Lung (tissue), 12 donors: ENCODE results near the gene NYAP2. TPM values are rescaled to one million over a fixed set of nuclear protein-coding genes. Genes with fewer than 3 reads are reported as not detected.

ENCODE experiments used
- ATAC-seq: fragments of 200-7000 bp; cut with Tn5 transposase; one replicate; pipeline ENCODE4 v1.9.1; 2020; ENCODE audit warnings: moderate number of reproducible peaks; ENCODE audit not compliant: insufficient read depth, low FRiP score
- DNase-seq, 3 donors: peaks; one replicate each; pipeline ENCODE4 v3.0.0-alpha.2; 2013 to 2017
- H3K27ac ChIP-seq, 2 donors: one replicate each; pipeline ENCODE4 v1.5.1; 2013; ENCODE audit warnings: mild to moderate bottlenecking in 2 of 2, moderate library complexity in 2 of 2, control low read depth in 1 of 2, inconsistent platforms in 1 of 2, low read depth in 1 of 2, low read length in 1 of 2
- H3K27me3 ChIP-seq, 3 donors: one replicate each; pipeline ENCODE4 v1.5.1; 2013; ENCODE audit warnings: low read length in 2 of 3; ENCODE audit not compliant: control insufficient read depth in 3 of 3, insufficient read depth in 3 of 3
- H3K36me3 ChIP-seq, 4 donors: one replicate each; pipeline ENCODE4 v1.5.1; 2013; ENCODE audit warnings: low read length in 4 of 4, mild to moderate bottlenecking in 1 of 4, moderate library complexity in 1 of 4; ENCODE audit not compliant: control insufficient read depth in 4 of 4, insufficient read depth in 4 of 4
- H3K4me1 ChIP-seq, 5 donors: one replicate each; pipeline ENCODE4 v1.5.1; 2013; ENCODE audit warnings: low read length in 5 of 5, mild to moderate bottlenecking in 2 of 5, moderate library complexity in 1 of 5; ENCODE audit not compliant: control insufficient read depth in 5 of 5, insufficient read depth in 5 of 5
- H3K4me3 ChIP-seq: one replicate; pipeline ENCODE4 v1.5.1; 2013; ENCODE audit warnings: mild to moderate bottlenecking, control low read depth, moderate library complexity
- H3K9ac ChIP-seq, 2 donors: one replicate each; pipeline ENCODE4 v1.5.1; 2013; ENCODE audit warnings: low read length in 2 of 2, control low read depth in 1 of 2; ENCODE audit not compliant: insufficient read depth in 1 of 2
- H3K9me3 ChIP-seq, 4 donors: one replicate each; pipeline ENCODE4 v1.5.1; 2013; ENCODE audit warnings: low read length in 3 of 4, mild to moderate bottlenecking in 1 of 4, moderate library complexity in 1 of 4; ENCODE audit not compliant: control insufficient read depth in 4 of 4, insufficient read depth in 3 of 4
- CTCF ChIP-seq: IDR thresholded peaks from 2 replicates; pipeline ENCODE4 v1.5.1; 2012; ENCODE audit warnings: mild to moderate bottlenecking; ENCODE audit errors: control extremely low read depth, extremely low read depth
- WGBS, 2 donors: extraction: QIAGEN DNeasy Blood & Tissue Kit; methylation state at CpG; one replicate each; pipeline ENCODE4 v1.1.7; 2013; 5-methylcytosine and 5-hydroxymethylcytosine counted together
- polyA plus RNA-seq, 2 donors: library from polyadenylated mRNA; stranded (reverse); fragments of 200-250 nt; gene quantifications; one replicate each; pipeline ENCODE4 v1.2.1, GENCODE V29; 2013
- total RNA-seq, 2 donors: library from RNA; depleted of rRNA in 1 of 2; stranded (reverse); fragments of >200 nt in 1 of 2; gene quantifications; one replicate each; pipeline ENCODE4 v1.2.1, GENCODE V29; 2014 to 2021
- donor health status: control.
- donor health status: control.
- donor health status: Bipolar disorder and iron deficiency.
- donor health status: healthy.
- donor health status: DM: yes; HTN: yes; CAD: no.

The NYAP2 gene
- total and polyA plus RNA-seq, 4 donors = 0.20 to 1.6 (median 0.83) TPM

- Histone ChIP-seq H3K27ac (no peak overlapping the region), H3K4me3 (no peak overlapping the region), H3K4me1 (no peaks in the 10 kb centered on the region), H3K27me3 (no peaks in the 10 kb centered on the region), H3K36me3 (no peaks in the 10 kb centered on the region), H3K9me3 (no peaks in the 10 kb centered on the region), H3K9ac (no peak overlapping the region)
- 29 to 39% methylated on average over 7 of the region's 7 CpGs for WGBS, 2 donors
- DNase-seq (peak; percentile 11 to 45 (median 19)), ATAC-seq (no peak)
- no peak for TF ChIP-seq CTCF
Observed at GRCh38 chr2:225637259-225637658, 237.7 kb downstream of the NYAP2 start.

- no peak overlapping the region for H3K27ac ChIP-seq
- DNase-seq (no peak), ATAC-seq (no peak)
- H3K4me3 ChIP-seq = no peak overlapping the region
- H3K9ac ChIP-seq = no peak overlapping the region
- WGBS, 2 donors = 89 to 93% methylated on average over 3 of the region's 3 CpGs
- no peaks in the 10 kb centered on the region for H3K36me3 ChIP-seq
- H3K27me3 ChIP-seq = no peaks in the 10 kb centered on the region
- H3K4me1 ChIP-seq = no peaks in the 10 kb centered on the region
- H3K9me3 ChIP-seq = no peaks in the 10 kb centered on the region
- TF ChIP-seq CTCF = no peak
Observed at GRCh38 chr2:225640550-225640949, 241.0 kb downstream of the NYAP2 start.

- Histone ChIP-seq H3K27me3 (peaks cover 0 to 2% (median 0%) of the 10 kb centered on the region in 3 donors), H3K4me3 (no peak overlapping the region), H3K27ac (no peak overlapping the region), H3K36me3 (no peaks in the 10 kb centered on the region), H3K9ac (no peak overlapping the region), H3K4me1 (no peaks in the 10 kb centered on the region), H3K9me3 (no peaks in the 10 kb centered on the region)
- ATAC-seq (no peak), DNase-seq (no peak)
- 70 to 74% methylated on average over 4 of the region's 4 CpGs for WGBS, 2 donors
- TF ChIP-seq CTCF = no peak
Observed at GRCh38 chr2:225649274-225649673, 249.8 kb downstream of the NYAP2 start.

- WGBS, 2 donors = 91 to 93% methylated on average over 8 of the region's 8 CpGs
- Histone ChIP-seq H3K4me3 (no peak overlapping the region), H3K9ac (no peak overlapping the region), H3K27ac (no peak overlapping the region), H3K27me3 (peaks cover 0 to 2% (median 0%) of the 10 kb centered on the region in 3 donors), H3K4me1 (no peaks in the 10 kb centered on the region), H3K9me3 (no peaks in the 10 kb centered on the region), H3K36me3 (no peaks in the 10 kb centered on the region)
- TF ChIP-seq CTCF = no peak
- ATAC-seq = no peak
- no peak for DNase-seq
Observed at GRCh38 chr2:225650041-225650440, 250.5 kb downstream of the NYAP2 start.
